ENCODE results near the gene ATG9A. TPM values are rescaled to one million over a fixed set of nuclear protein-coding genes. Genes with fewer than 3 reads are reported as not detected.

Gene ATG9A
- total RNA-seq, 3 donors from 2014 or later, result 35.6 to 44.5 (median 37.0) TPM

- DNase-seq (ENCODE audit: low spot score in 2 of 2), result no peak
- no peaks in the 10 kb centered on the region for H3K9me3 ChIP-seq
- no peak overlapping the region for H3K27ac ChIP-seq
- H3K4me3 ChIP-seq, result no peak overlapping the region
- peaks cover 6% of the 10 kb centered on the region for H3K36me3 ChIP-seq
- no peaks in the 10 kb centered on the region for H3K27me3 ChIP-seq
- intact Hi-C loops (cut with DNase I; ENCODE audit: low total_unique reads), result no loop called here
- H3K4me1 ChIP-seq, result peaks cover 0 to 16% of the 10 kb centered on the region in 2 donors
- TF ChIP-seq CTCF (IDR thresholded peaks at IDR 0.05) (no peak), POLR2A (IDR thresholded peaks at IDR 0.05) (no peak), POLR2AphosphoS5 (IDR thresholded peaks at IDR 0.05) (no peak)
Observed at GRCh38 chr2:219234331-219234730, 4.9 kb upstream of the ATG9A start.

- Histone ChIP-seq H3K36me3 (peaks cover 10% of the 10 kb centered on the region), H3K27me3 (no peaks in the 10 kb centered on the region), H3K9me3 (no peaks in the 10 kb centered on the region), H3K27ac (peak overlapping the region; percentile 88 to 94), H3K4me1 (peaks cover 5 to 25% of the 10 kb centered on the region in 2 donors), H3K4me3 (peak overlapping the region; percentile 60 to 97 (median 86))
- intact Hi-C loops (cut with DNase I; ENCODE audit: low total_unique reads), result no loop called here
- TF ChIP-seq POLR2A (IDR thresholded peaks at IDR 0.05) (no peak), CTCF (IDR thresholded peaks at IDR 0.05) (no peak), POLR2AphosphoS5 (IDR thresholded peaks at IDR 0.05) (no peak)
- DNase-seq (ENCODE audit: low spot score in 2 of 2), result peak in 1 of 2 donors; percentile 49
Observed at GRCh38 chr2:219230059-219230540, 664 bp upstream of the ATG9A start.

GRCh38 chr2:219228911-219229304, 528 bp downstream of the ATG9A start:
- H3K4me3 ChIP-seq, result peak overlapping the region; percentile 60 to 97 (median 86)
- H3K27ac ChIP-seq, result peak overlapping the region; percentile 88 to 94
- intact Hi-C loops (cut with DNase I; ENCODE audit: low total_unique reads), result no loop called here
- no peaks in the 10 kb centered on the region for H3K27me3 ChIP-seq
- DNase-seq (ENCODE audit: low spot score in 2 of 2), result no peak
- peaks cover 5 to 25% of the 10 kb centered on the region in 2 donors for H3K4me1 ChIP-seq
- H3K36me3 ChIP-seq, result peaks cover 14% of the 10 kb centered on the region
- TF ChIP-seq CTCF (IDR thresholded peaks at IDR 0.05) (no peak), POLR2AphosphoS5 (IDR thresholded peaks at IDR 0.05) (no peak), POLR2A (IDR thresholded peaks at IDR 0.05) (no peak)
- no peaks in the 10 kb centered on the region for H3K9me3 ChIP-seq

GRCh38 chr2:219228041-219228910, 1.2 kb downstream of the ATG9A start:
- no peak for DNase-seq (ENCODE audit: low spot score in 2 of 2)
- peaks cover 8% of the 10 kb centered on the region for H3K36me3 ChIP-seq
- H3K9me3 ChIP-seq, result no peaks in the 10 kb centered on the region
- intact Hi-C loops (cut with DNase I; ENCODE audit: low total_unique reads), result no loop called here
- H3K4me3 ChIP-seq, result peak overlapping the region; percentile 60 to 97 (median 86)
- no peaks in the 10 kb centered on the region for H3K27me3 ChIP-seq
- peaks cover 5 to 25% of the 10 kb centered on the region in 2 donors for H3K4me1 ChIP-seq
- H3K27ac ChIP-seq, result peak overlapping the region; percentile 88 to 94
- TF ChIP-seq POLR2A (IDR thresholded peaks at IDR 0.05) (no peak), POLR2AphosphoS5 (IDR thresholded peaks at IDR 0.05) (no peak), CTCF (IDR thresholded peaks at IDR 0.05) (no peak)

- H3K4me1 ChIP-seq, result peaks cover 5 to 9% of the 10 kb centered on the region in 2 donors
- H3K4me3 ChIP-seq, result no peak overlapping the region
- no peaks in the 10 kb centered on the region for H3K27me3 ChIP-seq
- intact Hi-C loops (cut with DNase I; ENCODE audit: low total_unique reads), result no loop called here
- no peak for DNase-seq (ENCODE audit: low spot score in 2 of 2)
- H3K27ac ChIP-seq, result no peak overlapping the region
- H3K36me3 ChIP-seq, result peaks cover 12% of the 10 kb centered on the region
- no peaks in the 10 kb centered on the region for H3K9me3 ChIP-seq
- TF ChIP-seq POLR2AphosphoS5 (IDR thresholded peaks at IDR 0.05) (no peak), CTCF (IDR thresholded peaks at IDR 0.05) (no peak), POLR2A (IDR thresholded peaks at IDR 0.05) (no peak)
Observed at GRCh38 chr2:219225350-219225749, 4.1 kb downstream of the ATG9A start.
